Stimulated activated CD4-positive, alpha-beta T cell treated with anti-CD3 and anti-CD28 coated beads, Interleukin-1b, Interleukin-23, amount 100 ng/mL, for 4 hours (primary cell): ENCODE results near the gene ELN.

Source experiments
- DNase-seq, 2 donors: peaks; one replicate each; pipeline ENCODE4 v3.0.0-alpha.2; 2020; ENCODE audit warnings: low read depth in 2 of 2

ELN gene

DNA sequence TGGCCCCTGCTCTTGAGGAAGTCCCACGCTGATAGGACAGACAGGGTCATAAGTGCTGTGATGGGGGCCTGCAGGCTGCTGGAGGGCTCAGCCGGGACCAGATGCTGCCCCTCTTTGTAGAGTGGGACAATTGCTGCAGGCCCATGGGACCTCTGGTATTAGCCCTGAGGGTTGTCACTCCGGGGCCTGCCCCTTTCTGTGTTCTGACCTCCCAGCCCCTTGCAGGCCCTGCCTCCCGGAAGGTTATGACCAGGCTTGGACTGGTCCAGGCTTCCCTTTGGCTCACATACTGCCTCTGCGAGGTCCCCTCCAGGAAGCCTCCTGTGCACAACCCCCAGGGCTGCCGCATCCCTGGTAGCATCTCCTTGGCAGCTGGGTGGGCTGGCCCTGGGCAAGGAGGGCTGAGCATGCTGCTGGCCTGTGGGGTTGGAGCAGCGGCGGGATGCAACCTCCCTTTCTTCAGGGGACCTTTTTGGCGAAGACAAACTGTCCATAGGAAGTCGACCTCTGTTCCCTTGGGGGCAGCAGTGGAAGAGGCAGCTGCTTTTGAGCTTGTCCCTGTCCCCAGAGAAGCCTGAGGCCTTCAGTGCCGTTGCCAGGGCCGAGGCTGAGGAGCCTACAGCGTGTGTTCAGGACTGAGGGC lies 64.5 kb downstream of the ELN start:
- no peak for DNase-seq

DNA sequence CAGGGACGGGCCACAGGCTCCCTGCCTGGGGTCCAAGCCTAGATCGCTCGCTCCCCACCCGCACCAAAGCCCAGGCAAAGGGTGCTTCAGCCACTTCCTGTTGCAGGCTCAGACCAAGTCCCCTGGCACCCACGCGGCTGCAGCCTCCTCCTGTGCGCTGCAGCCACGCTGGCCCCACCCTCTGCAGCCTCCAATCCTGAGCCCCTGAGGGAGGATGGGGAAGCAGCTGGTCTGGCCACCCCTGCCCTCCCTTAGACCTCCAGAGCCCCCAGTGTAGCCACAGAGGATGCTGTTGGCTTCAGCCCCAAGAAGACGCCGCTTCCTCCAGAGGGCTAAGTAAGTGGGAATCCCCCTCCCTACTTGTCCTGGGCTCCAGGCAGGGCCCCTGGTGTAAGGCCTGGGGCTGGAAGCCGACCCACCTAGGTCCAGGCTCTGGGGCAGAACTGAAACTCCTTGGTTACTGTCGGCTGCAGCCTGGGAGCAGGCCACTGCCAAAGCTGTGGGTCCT lies 65.0 kb downstream of the ELN start:
- DNase-seq: no peak

DNA sequence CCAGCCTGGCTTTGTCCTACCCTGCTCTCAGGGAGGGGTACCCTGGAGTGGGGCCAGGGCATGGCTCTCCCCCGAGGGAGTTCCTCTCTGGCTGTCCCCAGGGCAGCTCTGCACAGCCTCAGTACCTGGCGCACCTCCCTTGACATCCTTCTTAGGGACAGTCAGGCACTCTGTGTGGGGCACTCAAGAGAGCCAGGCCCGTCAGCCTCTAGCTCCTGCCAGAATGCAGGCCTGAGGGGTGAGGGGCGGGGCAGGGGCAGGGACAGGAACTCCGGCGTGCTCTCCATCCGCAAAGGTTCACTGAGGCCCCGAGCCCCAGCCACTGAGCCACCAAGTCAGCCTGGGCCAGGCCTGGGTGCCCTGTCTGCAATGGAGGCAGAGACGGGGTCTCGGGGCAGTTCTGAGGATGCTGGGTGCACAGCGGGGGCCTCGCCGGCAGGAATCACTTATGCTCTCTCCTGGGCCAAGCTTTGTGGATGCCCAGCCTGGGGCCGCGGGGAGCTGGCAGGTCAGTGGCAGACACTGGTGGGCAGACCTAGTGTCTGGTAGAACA lies 65.8 kb downstream of the ELN start:
- no peak for DNase-seq

DNA sequence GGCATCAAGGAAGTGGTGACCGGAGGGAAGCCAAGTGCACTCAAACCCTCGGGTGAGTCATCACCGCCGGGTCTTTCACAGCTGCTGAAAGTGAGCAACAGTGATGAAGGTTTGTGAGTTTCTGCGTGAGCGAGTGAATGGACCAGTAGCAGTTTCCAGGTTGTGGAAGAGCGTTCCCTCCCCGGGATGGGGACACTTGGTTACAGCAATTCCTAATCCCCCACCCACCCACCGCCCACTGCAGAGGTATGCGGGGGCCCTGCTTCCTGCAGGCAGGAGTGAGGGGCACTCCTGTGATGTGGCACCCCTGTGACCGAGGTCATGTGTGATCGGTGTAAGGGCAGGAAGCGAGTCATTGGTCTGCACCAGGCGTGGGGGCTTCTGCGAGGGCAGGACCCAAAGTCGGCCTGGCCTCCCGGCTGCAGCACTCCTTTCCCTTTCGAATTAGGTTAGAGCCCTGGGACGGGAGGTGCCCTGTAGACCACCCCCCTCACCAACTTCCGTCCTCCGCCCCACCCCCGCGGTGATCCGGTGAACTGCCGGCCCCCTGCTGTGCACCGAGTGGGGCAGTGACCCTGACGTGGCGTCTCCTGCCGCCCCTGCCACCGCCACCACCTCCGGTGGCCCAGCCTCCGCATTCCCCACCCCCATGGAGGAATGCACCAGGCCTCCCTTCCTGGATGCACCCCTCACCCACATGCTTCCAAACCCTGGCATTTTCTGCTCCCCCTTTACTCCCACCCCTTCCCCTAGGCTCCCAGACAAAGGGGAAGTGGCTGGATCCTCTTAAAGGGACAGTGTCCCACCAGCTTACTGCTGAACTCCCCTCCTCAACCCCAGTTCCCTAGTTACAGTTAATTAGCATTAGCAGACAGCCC lies 66.5 kb downstream of the ELN start:
- peak; percentile 52 to 55 for DNase-seq

DNA sequence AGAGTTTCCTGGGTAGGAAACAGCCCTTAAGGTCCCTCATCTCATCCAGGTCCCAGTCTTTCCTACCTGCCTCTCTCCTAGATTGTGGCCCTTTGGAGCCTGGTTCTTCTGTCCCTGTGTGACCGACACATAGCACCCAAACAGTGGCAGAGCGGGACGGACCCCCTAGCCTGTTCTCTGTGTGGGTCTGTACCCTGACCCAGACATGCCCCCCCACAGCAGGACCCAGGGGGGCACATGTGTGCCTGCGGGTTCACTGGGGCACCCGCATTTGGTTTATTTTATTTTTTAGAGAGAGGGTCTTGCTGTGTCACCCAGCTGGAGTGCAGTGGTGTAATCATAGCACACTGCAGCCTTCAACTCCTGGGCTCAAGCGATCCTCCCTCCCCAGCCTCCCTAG lies 67.2 kb downstream of the ELN start:
- no peak for DNase-seq

DNA sequence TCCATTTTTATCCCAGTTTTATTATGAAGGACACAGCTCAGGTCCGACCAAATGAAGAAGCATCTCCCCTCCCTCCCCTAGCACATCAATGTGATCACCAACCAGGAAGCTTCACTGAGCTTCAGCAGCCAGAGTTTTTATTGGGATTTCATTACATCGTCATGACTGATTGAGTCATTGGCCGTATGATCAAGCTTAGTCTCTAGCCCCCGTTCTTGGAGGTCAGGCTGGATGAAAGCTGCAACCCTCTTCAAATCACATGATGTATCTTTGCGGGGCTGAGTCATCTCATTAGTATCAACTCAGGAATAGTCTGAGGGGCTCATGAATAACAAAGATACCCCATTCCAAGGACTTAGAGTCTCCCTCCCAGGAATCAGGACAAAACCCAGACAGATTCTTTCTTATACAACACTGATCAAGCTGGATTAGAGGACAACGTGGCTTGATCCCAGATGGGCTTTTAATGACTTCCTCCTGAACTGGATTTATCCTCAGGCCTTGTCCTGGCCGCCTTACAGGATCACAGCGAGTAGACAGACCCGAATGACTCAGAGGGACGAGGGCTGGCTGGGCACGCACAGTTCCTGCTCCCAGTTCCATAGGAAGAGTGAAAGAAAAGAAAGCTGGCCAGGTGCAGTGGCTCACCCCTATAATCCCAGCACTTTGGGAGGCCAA lies 70.1 kb downstream of the ELN start:
- no peak for DNase-seq

DNA sequence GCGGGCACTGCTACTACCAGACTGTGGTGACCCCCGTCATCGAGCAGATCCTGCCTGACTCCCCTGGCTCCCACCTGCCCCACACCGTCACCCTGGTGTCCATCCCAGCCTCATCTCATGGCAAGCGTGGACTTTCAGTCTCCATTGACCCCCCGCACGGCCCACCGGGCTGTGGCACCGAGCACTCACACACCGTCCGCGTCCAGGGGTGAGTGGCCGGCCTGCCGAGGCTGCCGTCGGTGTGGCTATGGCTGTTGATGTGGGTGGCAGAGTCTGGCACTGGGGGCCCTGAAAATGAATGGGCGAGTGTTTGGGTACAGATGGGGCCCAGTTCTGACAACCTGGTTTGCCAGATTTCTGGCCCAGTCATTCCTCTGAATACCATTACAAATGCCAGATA lies 71.1 kb downstream of the ELN start:
- no peak for DNase-seq

DNA sequence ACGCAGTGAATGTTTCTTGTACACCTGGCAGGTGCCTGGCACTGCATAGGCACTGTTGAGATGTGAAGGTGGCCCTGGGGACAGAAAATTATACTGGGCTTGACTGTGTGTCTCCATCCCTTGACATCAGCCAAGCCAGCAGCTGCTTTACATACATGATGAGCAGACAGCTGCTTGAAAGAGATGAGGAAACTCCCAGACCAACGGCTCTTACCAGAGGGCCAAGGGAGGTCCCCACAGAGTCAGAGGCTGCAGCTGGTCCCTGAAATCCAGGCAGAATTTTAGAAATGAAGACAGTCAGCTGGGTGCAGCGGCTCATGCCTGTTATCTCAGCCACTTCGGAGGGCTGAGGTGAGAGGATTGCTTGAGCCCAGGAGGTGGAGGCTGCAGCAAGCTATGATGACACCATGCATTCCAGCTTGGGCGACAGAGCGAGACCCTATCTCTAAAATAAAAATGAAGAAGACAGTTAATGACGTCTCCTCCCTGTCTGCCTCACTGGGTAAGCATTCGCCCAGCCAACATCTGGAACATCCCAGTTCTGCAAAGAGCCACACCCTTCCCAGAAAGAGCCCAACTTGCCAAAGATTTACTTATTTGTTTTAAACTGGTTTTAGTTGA lies 73.2 kb downstream of the ELN start:
- no peak for DNase-seq

DNA sequence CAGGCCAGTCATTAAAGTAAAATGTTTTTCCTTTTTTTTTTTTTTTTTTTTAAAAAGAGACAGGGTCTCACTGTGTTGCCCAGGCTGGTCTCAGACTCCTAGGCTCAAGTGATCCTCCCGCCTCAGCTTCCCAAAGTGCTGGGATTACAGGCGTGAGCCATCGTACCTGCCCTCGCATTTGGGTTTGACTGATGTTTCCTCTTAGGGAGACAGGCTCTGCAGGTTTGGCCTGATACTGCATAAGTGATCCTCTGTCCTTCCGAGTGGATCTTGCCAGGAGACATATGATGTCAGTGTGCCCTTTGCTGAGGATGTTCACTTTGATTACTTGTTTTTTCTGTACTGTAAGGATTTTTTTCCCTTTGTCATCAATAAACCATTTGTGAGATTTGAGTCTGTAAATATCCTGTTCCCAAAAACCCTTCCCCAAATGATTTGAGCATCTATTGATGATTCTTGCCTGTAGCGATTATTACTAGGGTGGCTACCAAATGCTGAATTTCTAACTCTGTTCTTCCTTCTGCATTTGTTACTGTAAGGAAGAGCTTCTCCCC lies 75.3 kb downstream of the ELN start:
- DNase-seq: no peak

DNA sequence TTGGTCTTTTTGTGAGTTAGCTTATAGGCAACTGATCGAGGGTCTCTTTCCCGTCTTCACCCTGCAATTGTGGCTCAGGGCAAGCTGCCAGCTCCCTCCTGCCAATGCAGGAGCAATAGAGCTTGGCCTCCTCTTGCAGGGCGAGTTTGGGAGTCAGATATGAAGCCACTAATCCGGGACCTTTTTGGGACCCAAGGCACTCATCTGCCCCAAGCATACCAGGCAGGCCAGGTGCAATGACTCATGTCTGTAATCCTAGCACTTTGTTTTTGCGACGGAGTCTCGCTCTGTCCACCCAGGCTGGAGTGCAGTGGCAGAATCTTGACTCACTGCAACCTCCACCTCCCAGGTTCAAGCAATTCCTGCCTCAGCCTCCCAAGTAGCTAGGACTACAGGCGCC lies 76.7 kb downstream of the ELN start:
- no peak for DNase-seq

DNA sequence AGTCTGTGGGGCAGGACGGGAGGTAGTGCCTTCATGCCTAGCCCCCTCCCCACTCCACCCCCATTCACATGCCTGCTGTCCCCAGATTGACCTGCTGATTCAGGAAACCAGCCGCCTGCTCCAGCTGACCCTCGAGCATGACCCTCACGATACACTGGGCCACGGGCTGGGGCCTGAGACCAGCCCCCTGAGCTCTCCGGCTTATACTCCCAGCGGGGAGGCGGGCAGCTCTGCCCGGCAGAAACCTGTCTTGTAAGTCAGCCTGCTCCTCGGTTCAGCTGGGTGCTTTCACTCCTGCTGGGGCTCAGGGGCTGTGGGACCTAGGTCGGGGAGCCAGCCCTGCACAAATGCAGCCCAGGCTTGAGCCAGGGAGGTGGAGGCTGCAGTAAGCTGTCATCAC lies 78.0 kb downstream of the ELN start:
- no peak for DNase-seq

DNA sequence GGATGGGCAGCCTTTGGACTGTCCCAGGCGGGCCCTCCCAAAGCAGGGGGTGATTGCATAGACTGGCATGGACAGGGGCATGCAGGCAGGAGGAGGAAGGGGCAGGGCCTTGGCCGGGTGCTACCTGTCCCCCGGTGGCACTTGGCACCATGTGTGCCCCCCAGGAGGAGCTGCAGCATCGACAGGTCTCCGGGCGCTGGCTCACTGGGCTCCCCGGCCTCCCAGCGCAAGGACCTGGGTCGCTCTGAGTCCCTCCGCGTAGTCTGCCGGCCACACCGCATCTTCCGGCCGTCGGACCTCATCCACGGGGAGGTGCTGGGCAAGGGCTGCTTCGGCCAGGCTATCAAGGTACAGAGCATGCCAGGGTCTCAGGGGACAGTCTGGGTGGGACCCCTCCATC lies 78.9 kb downstream of the ELN start:
- DNase-seq: no peak

DNA sequence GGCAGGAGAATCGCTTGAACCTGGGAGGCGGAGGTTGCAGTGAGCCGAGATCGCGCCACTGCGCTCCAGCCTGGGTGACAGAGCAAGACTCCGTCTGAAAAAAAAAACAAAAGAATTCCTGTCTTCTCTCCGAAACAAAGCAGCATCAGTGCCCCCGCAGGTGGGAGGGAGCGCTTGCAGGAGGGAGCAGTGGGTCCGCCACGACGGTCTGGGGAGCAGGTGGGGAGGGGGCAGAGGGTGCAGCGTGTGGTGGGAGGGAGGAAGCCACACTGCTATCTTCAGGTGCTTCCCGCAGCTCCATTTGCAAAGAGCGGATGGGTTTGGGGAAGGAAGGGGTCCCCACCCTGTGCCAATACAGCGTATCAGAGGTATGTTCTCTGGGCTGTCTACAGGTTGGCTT lies 87.4 kb downstream of the ELN start:
- DNase-seq: no peak

DNA sequence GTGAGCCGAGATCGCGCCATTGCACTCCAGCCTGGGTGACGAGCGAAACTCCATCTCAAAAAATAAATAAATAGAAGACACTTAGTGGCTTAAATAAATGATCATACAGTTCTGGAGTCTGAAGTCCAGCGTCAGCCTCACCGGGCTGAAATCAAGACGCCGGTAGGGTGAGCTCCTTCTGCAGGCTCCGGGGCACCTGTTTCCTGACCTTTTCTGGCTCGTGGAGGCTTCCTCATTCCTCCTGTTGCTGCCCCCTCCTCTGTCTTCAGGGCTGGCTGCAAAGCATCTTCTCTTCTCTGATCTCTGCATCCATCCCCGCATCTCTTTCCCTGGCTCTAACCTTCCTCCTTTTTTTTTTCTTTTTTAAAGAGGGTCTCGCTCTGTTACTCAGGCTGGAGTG lies 88.4 kb downstream of the ELN start:
- DNase-seq: no peak
